ENCODE measurements around the gene YWHAH.

GRCh38 chr22:31906086-31906485, 38.2 kb upstream of the YWHAH start:
- no peak for TF ChIP-seq CHD2 (IDR thresholded peaks at IDR 0.05; ENCODE audit: low read length)
- no peak for TF ChIP-seq RNF2 (IDR thresholded peaks at IDR 0.05; ENCODE audit: borderline replicate concordance, low read depth, low read length, missing control alignments, poor library complexity, severe bottlenecking)
- no peak for TF ChIP-seq SP1 (IDR thresholded peaks at IDR 0.05; ENCODE audit: low read depth, low read length)
- TF ChIP-seq BRCA1 (IDR thresholded peaks at IDR 0.05; ENCODE audit: low read depth, low read length) = no peak
- TF ChIP-seq HDAC6 (IDR thresholded peaks at IDR 0.05; ENCODE audit: low read depth, low read length) = no peak
- TF ChIP-seq GABPA (IDR thresholded peaks at IDR 0.05; ENCODE audit: borderline replicate concordance, insufficient read depth, low read length) = no peak
- TF ChIP-seq EZH2 (IDR thresholded peaks at IDR 0.05; ENCODE audit: low read depth, low read length, severe bottlenecking) = no peak
- no peak for TF ChIP-seq CTCF (IDR thresholded peaks at IDR 0.05; ENCODE audit: control extremely low read depth in 1 of 3, insufficient read depth in 1 of 3, low read depth in 1 of 3, low read length in 3 of 3)
- TF ChIP-seq RFX5 (IDR thresholded peaks at IDR 0.05; ENCODE audit: borderline replicate concordance, low read depth, low read length) = no peak

Measured in H1 (cell line).